GM15510 (cell line): ENCODE results near the gene CAMSAP3.
A peak's percentile ranks its signal among the peaks of the same experiment; 100 is the strongest.

Experiments
- POLR2A ChIP-seq: IDR thresholded peaks from 3 replicates; pipeline ENCODE4 v1.6.1; 2011; ENCODE audit warnings: borderline replicate concordance; ENCODE audit not compliant: insufficient read length; ENCODE audit errors: extremely low read depth

The CAMSAP3 gene

DNA sequence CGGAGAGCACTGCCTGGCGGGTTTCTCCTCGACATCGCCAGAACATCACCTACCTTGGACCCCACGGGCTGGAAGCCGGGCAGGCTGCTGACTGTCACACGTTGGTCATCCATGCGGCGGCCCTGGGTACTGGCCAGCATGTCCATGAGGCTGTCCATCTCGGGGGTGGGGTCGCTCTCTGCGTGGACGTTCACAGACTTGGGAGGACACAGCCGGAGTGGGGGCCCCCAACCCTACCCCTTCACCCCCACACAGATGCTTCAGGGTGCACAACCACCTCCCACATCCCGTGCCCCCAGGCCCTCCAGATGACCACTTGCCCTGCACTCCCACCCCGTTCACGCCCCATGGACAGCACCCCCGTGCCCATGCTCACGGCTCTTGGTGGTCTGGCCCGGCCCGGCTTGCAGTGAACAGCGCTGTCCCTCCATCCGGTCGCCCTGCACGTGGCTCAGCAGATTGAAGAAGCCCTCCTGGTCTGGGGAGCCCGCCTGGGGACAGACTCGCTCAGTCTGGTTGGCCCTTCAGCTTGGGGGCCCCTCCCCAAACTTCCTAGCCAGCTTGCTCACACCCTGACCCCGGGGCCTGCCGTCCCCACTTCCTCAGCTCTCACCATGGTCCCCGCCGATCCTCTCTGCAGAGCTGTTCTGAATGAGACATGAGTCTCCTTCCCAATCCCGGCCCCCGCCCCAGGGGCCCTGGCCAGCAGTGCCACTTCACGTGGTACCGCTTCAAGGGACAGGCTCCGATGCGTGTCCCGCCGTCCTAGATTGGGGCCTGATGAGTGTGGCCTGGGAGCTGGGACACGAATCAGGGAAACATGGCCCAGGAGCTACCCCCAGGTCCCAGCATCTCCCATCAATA lies 36.9 kb downstream of the CAMSAP3 start:
- TF ChIP-seq POLR2A: no peak

DNA sequence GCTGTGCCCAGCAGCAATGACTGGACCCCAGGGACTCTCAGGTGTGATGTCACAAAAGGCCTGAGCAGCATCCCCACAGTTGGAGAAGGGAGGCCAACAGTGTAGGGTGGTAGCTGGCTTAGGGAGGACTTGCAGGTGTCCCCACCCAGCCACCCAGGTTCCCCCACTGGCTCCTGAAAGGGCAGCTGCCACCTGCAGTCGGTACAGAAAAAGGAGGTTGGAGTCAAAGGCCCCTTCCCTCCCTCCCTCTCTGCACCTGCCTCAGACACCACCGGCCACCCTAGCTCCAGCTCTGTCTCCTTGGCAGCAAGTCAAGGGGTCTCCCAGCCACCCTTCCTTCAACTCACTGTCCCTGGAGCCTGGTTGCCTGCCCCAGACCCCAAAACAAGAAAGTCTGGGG lies 38.0 kb downstream of the CAMSAP3 start, which contains the start of gene PCP2:
TSS of gene PCP2 (minus strand) at position 22 of the 400 bp plus-strand sequence. CDS start 262 bp downstream, outside the sequence.
- TF ChIP-seq POLR2A: no peak

DNA sequence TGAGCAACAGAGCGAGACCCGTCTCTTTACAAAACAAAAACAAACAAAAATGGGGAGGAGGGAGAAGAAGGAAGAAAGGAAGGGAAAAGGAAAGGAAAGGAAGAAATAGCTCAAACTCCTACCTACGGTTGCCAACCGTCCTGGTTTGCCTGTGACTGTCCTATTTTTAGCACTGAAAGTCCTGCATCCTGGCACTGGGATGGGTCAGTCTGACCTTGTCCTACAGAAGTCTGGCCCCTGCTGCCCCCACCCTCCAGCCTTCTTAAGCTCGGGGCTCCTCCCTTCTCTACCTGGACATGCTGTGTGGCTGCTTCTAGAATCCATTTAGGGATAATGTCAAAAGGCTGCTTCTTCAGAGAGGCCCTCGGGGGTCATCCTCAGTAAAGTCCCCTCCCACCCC lies 40.0 kb downstream of the CAMSAP3 start:
- TF ChIP-seq POLR2A: no peak

DNA sequence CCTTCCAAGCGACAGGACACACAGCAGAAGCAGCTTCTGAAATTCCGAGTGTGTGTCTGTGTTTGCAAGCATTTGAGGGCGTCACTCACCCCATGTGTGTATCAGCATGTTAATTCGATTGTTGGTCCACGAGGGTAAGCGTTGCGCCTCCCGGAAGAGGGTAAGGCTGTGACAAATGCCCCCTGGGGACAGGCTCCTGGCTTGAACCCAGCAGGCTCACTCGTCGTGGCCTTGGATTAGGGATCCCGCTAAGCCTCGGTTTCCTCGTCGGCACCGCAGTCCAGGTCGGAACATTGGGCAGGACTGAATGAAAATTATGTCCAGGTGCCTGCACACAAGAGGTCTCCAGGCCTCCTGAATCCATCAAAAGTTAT lies 40.6 kb downstream of the CAMSAP3 start:
- TF ChIP-seq POLR2A: no peak

- TF ChIP-seq POLR2A: peak; percentile 80
Measured at GRCh38 chr19:7636691-7637373, 41.2 kb downstream of the CAMSAP3 start, which contains the start of gene STXBP2. STXBP2 (plus strand) TSS chr19:7637110; CDS start chr19:7637150, 40 bp downstream.

DNA sequence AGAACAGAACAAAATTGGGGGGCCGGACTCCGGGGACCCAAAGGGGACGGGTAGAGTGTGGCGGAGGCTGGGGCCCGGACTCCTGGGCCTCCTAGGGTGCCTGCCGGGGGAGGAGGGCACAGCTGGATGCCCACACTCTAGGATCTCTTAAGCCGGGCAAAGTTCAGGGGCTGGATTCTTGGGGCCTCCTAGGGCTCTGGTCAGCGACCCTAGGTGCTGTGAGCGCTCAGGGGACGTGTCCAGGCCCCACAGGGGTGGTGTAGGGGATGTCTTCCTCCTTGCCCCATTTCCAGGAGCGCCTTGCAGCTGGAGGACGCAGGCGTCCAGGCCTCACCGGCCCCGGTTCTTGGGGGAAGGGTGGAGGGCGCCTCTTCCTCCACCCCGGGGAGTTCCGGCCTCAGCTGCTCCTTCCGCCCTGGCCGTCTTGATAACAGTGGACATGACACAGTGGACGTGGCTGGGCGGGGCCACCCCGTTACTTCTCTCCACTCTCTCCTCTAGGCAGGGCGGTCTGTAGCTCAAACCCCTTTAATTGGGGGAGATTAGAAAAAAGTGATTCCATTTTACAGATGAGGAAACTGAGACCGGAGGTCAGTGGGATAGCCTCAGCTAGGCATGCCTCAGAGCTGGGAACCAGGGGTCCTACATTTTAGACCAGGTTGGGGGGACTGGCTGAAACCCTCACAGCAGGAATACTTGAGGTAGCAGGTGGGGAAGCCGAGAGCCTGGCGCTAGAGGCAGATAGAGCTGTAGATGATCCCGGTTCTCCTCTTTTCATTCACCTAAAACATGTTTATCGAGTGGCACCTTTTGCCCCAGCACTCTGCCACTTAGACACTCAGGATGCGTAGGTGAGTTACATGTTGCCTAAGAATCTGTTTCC lies 42.0 kb downstream of the CAMSAP3 start:
- no peak for TF ChIP-seq POLR2A

DNA sequence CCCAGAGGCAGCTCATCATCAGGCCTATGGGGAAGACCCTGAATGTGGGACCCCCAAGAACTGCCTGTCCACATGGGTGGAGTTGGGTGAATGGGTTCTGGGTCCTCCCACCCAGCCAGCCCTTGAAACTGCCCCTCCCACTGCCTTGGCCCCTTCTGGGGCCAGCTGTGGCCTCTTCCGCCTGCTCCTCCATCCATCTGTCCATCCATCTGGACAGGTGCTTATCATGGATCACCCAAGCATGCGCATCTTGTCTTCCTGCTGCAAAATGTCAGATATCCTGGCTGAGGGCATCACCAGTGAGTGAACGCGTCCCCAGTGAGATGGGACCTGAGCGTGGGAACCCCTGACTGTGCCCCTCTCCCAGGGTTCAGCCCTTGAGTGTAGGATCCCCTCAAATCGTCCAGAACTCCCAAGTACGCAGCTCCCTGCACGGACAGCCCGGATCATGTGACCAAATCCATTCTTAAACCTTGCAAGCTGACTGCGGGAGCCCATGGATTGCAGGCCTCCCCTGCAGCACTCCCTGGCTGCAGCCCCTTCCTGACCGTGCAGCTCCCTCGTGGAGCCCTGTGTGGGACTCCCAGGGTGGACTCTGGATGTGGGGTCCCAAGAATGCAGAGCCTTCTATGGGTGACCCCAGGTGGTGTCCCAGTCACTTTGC lies 43.3 kb downstream of the CAMSAP3 start:
- TF ChIP-seq POLR2A: no peak

GRCh38 chr19:7639863-7640348 lies 44.2 kb downstream of the CAMSAP3 start:
- TF ChIP-seq POLR2A: no peak

- TF ChIP-seq POLR2A: no peak
Measured at GRCh38 chr19:7640803-7641202, 45.1 kb downstream of the CAMSAP3 start.

DNA sequence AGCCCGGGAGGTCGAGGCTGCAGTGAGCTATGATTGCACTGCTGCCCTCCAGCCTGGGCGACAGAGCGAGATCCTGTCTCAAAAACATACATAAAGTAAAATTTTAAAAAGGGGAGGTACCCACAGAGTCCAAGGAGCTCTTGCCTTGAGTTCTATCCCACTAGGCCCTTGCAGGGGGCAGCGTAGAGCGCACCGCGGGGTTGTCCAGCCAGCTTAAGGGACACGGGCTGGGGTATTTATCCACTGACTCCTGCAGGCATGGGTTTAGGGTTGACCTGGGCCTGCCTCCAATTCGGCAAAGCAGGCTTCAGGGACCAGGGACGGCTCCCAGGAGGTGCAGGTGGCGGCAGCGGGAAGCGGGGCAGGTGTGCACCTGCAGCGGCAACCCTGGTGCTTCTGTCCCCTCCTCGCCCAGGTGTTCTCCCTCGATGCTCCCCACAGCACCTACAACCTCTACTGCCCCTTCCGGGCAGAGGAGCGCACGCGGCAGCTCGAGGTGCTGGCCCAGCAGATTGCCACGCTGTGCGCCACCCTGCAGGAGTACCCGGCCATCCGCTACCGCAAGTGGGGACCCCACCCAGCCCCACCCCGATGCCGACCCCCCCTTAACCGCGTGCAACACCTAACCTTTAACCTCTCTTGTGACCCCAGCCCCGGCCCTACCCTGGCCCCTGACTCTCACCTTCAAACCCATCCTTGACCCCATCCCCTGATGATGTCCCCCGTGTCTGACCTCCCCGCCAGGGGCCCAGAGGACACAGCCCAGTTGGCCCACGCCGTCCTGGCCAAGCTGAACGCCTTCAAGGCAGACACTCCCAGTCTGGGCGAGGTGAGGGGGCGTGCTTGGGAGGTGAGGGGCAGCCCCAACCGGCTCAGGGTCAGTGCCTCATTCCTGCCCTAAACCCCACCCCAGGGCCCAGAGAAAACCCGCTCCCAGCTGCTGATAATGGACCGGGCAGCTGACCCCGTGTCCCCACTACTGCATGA lies 45.9 kb downstream of the CAMSAP3 start:
- TF ChIP-seq POLR2A: no peak

- TF ChIP-seq POLR2A: no peak
Measured at GRCh38 chr19:7642295-7643030, 46.8 kb downstream of the CAMSAP3 start.

DNA sequence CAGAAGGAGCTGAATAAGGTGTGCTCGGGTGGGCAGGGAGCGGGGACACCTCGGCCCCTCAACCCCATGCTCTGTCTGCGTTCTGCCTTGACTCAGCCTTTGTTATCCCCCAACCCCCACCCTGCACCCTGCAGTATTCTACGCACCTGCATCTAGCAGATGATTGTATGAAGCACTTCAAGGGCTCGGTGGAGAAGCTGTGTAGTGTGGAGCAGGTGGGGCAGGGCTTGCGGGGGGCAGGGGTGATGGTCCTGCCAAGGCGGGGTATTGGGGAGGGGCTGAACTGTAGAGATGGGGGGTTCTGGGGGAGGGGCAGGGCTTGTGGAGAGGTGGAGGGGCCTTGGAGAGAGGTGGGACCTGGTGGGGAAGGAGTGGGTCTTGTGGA lies 47.4 kb downstream of the CAMSAP3 start:
- no peak for TF ChIP-seq POLR2A
